GM12874 (cell line): ENCODE measurements around the gene LAMA2.

Experiments
- TF ChIP-seq, protein P1 (sequence below): IDR thresholded peaks from 2 replicates; pipeline ENCODE4 v1.5.1; 2011; ENCODE audit warnings: low read depth, mild to moderate bottlenecking, control low read depth, low read length, moderate library complexity; ENCODE audit not compliant: insufficient read depth

Gene LAMA2

DNA sequence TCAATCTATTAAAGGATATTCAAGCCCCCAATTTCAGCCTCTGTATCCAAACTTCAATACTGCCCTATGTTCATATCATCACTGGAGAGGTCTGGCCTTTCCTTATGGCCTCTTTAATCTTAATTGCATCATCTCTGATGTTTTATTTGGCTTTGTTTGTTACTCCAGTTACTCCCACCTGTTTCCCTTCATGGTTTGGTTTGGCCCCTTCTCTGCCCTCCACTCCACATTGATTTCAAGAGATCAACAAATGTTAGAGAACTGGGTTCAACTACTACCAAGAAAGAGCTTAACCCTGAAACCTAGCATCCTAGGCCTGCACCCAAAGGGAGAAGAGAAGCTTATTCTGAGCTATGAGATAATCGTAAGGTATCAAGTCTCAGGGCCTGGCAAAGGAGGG is 221.6 kb downstream of the LAMA2 start:
- TF ChIP-seq, protein P1, sequence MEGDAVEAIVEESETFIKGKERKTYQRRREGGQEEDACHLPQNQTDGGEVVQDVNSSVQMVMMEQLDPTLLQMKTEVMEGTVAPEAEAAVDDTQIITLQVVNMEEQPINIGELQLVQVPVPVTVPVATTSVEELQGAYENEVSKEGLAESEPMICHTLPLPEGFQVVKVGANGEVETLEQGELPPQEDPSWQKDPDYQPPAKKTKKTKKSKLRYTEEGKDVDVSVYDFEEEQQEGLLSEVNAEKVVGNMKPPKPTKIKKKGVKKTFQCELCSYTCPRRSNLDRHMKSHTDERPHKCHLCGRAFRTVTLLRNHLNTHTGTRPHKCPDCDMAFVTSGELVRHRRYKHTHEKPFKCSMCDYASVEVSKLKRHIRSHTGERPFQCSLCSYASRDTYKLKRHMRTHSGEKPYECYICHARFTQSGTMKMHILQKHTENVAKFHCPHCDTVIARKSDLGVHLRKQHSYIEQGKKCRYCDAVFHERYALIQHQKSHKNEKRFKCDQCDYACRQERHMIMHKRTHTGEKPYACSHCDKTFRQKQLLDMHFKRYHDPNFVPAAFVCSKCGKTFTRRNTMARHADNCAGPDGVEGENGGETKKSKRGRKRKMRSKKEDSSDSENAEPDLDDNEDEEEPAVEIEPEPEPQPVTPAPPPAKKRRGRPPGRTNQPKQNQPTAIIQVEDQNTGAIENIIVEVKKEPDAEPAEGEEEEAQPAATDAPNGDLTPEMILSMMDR, result no peak

DNA sequence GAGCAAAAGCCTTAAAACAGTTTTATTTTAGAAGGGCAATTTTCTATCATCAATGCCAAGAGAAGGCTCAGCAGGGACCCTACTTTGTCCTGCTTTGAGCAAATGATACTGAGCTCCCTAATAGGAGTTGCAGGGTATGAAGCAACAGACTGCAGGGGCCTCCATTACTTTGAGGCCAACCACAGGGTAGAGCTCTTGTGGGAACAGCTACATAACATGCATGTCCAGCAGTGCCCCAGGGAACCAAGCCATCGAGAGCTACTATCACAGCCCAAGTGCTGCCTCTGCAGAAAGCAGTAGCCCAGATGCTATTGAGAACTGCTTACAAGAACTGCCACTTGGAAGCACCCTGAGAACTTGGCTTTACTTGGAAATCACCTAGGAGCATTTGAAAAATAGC is 222.1 kb downstream of the LAMA2 start:
- TF ChIP-seq, protein P1, result no peak

DNA sequence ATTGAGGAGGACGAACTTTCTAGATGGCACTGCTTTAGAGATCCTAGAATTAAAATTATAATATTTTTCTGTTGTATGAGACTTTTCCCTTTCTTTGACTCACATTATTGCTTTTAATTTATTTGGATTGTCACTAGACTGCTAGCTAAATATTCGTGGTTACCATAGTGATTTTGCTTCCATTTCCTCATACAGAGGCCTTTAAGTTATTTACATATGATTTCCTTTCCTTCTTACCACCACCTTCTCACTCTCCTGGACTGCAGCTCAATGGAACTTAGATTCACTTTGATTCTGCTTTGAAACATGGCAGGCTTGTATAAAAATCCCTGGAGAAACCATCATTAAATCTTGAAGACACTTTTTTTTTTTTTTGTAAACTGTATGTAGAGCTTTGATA is 222.9 kb downstream of the LAMA2 start:
- TF ChIP-seq, protein P1, result no peak

DNA sequence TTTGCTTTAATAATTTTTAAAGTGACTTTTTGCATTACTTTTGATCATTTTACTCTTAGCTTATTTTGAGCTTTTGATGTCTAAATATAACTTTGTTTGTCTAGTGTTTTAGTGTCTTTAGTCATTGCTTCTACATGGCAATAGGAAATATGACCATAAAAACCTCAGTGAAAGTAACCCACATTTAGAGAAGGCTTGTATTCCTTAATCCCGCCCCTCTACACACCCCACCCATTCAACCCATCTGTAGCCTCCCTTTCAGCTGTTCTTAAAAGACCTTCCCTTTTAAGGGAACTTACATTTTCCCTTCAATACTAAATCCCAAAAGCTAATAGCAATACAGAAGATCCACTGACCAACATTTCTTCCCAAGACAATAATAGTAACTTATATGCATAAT is 225.4 kb downstream of the LAMA2 start:
- TF ChIP-seq, protein P1, result no peak

DNA sequence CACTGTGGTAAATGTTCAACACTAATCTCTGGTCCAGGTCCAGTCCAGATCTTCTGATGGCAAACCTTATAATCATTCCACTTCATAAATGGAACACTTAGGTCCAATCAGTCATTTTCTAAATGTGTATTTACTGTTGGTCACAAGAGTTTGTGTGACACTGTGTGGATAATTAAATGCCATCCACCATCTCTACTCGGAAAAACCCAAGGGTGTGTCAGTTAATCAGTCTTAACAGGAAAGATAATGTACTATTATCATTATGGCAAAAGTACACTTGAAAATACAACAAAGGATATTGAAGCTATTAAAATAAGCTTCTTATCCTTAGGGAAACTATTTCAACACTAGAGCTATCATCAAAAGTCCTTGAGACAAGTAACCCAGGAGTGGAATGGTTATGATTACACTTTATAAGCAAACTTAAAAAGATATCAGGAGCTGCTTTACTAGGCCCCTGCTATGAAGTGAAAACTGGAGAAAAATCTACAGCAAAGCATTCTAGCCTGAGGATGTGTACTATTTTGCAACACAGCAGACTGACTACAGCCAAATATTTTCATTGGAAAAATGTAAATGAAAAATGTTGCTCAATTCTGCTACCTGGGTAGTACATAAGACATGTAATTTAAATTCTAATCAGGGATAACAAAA is 227.9 kb downstream of the LAMA2 start:
- TF ChIP-seq, protein P1, result no peak

DNA sequence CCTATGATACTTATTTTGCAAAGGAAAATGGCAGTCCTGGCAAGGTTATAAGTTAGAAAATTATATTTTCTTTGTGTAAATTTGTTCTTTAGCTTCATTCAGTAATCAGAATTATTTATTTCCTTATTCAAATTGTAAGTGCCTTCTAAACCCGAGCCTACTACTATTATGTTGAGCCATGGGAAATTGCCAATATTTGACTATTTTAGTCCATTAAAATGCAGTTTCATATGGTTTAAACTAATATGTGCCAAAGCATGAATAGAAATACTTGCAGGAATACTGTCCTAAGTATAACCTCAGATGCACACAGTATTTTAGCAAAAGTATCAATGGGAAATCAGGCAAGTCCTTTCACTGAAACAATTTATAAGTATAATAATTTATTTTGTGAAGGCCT is 228.4 kb downstream of the LAMA2 start:
- TF ChIP-seq, protein P1, result no peak

DNA sequence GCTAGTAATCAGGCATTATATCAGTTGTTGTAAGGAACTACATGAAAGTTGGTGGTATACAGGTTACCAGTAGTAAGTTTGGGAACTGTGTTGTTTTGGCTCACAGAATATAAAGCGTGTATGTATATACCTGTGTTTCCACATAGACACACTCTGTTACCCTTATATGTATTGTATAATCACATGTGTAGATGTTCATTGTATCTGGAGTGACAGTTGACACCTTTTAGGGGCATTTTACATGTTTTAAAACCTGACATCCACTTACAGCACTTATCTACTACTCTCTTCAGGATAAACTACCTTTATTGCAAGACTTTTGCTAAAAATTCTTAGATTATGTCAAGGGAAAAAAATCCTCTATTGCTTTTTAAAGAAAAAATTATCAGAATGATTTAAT is 228.9 kb downstream of the LAMA2 start:
- TF ChIP-seq, protein P1, result no peak
